Choroid plexus epithelial cell (primary cell): Measurements from ENCODE around the gene EXO1.
"Not testable (repeated sequence)": the region's sequence is repeated elsewhere in the genome, so short reads cannot be mapped to it uniquely, and the experiment has no call there.

Source experiments
- DNase-seq: peaks from one replicate; pipeline ENCODE4 v3.0.0-alpha.2; 2010; ENCODE audit warnings: low read depth
- H3K4me3 ChIP-seq: 2 replicates; pipeline ENCODE4 v1.5.1; 2011; ENCODE audit warnings: low read depth, mild to moderate bottlenecking, control low read depth, low read length, moderate library complexity
- CTCF ChIP-seq: conservative IDR thresholded peaks from 2 replicates; pipeline ENCODE4 v1.5.1; 2011; ENCODE audit warnings: low read depth, mild to moderate bottlenecking, control low read depth, inconsistent platforms, low read length, moderate library complexity

The EXO1 gene

GRCh38 chr1:241823925-241824324 lies 24.1 kb upstream of the EXO1 start:
- TF ChIP-seq CTCF = no peak
- DNase-seq = no peak
- H3K4me3 ChIP-seq = no peak overlapping the region

GRCh38 chr1:241825581-241825980 lies 22.4 kb upstream of the EXO1 start:
- no peak for TF ChIP-seq CTCF
- DNase-seq = peak; percentile 70
- H3K4me3 ChIP-seq = no peak overlapping the region

GRCh38 chr1:241826613-241827012 lies 21.4 kb upstream of the EXO1 start:
- H3K4me3 ChIP-seq, DNase-seq: not testable (repeated sequence)

- DNase-seq = no peak
These were observed 20.7 kb upstream of the EXO1 start for GRCh38 chr1:241827264-241827663.

GRCh38 chr1:241828463-241829021 lies 19.5 kb upstream of the EXO1 start:
- DNase-seq = peak; percentile 58
- no peak overlapping the region for H3K4me3 ChIP-seq
- no peak for TF ChIP-seq CTCF

More at GRCh38 chr1:241827264-241827663, 20.7 kb upstream of the EXO1 start:
- H3K4me3 ChIP-seq = no peak overlapping the region
- TF ChIP-seq CTCF = no peak

- no peak for DNase-seq
- TF ChIP-seq CTCF = no peak
- no peak overlapping the region for H3K4me3 ChIP-seq
These were observed 18.5 kb upstream of the EXO1 start for GRCh38 chr1:241829468-241829867.

GRCh38 chr1:241834733-241835377 lies 13.1 kb upstream of the EXO1 start:
- peak; percentile 84 for DNase-seq
- no peak overlapping the region for H3K4me3 ChIP-seq
- peak; percentile 77 for TF ChIP-seq CTCF
